ENCODE measurements around the gene FLNA.
A peak's percentile ranks its signal among the peaks of the same experiment; 100 is the strongest.

The FLNA gene

DNA sequence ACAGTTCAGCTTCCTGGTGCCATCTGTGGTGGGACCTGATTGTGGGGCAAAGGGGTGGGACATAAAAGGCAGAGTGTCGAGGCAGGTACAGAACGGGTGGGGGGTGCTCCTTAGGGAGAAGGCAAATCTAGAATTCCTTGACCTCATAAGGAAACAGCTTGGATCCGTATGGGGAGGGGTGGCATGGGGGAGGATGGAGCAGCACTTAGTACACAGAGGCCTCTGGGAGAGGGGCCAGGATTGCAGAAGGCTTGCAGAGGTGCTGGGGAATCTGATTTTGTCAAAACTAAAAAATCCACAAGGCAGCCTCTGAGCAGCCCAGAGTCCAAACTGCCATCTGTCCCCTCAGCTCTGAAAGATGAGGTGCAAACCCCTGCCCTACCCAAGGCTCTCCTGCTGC, 2.3 kb upstream of the FLNA start:
- no peak for DNase-seq

DNA sequence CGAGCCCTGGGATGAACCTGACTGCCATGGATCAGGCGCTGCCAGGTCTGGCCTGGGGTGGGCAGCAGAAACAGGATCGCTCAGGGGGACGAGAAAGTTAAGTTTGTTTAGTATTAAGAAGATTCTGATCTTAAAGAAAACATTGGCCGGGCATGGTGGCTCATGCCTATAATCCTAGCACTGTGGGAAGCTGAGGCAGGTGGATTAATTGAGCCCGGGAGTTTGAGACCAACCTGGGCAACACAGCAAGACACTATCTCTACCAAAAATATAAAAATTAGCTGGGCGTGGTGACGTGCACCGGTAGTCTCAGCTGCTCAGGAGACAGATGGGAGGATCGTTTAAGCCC, 696 bp upstream of the FLNA start:
- DNase-seq, result no peak

DNA sequence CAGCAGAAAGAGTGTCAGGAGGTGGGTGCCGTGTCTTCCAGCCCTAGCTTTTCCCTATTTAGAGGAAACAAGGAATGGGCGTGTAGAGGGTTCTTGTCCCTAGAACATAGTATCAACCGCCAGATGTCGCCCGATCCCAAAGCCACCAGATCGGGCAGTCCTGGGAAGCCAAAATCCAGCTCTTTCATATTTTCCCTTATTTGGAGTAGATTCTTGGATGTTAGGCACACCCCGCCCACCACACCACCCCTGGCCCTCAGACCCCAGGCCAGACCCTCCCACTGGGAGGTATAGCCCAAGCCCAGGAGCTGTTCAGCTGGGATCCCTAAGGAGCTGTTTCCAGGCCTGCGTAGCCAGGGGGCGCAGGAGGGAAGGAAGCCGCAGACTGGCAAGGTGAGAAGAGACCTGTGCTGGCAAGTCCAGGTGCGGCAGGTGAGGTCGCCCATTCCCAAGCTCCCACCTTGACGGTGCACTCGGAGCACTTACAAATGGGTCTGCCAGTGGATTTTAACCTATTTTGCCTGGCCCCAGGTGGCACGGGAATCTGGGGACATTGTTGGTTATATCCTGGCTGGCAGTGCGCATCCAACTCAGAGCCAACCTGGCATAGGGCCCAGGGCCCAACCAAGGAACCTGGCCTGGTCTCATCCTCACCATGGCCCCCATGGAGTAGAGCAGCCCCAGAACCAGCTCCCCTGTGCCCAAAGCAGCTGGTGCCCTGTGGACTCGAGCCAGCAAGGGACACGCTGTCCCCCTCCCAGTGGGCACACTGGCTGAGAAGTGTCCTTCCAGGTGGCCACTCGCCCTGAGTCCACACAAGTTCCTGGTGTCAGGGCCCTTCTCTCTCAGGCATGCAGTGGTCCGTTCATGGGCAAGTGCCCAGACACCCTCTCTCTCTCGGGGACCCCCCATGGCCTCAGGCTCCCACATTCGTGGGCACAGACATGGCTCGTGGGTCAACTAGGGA, 811 bp downstream of the FLNA start:
- peak; percentile 85 for DNase-seq

DNA sequence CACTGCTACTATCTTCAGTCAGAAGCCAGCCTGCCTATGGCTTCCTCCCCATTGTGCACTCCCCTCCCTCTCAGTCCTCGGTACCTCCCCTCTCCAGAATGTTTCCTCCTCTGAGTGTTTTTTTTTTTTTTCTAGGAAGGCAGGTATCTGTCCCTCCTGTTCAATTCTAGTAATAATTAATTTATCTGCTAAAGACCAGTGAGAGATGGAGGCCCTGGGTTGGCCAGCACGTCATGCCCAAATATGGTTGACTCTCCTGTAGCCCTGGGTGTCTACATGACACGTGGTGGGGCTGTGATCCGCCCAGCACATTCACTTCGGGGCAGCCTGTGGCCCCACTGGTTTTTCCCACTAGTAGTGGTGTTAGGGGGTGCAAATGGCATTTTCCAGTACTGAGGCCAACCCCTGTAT, 1.8 kb downstream of the FLNA start:
- no peak for DNase-seq

DNA sequence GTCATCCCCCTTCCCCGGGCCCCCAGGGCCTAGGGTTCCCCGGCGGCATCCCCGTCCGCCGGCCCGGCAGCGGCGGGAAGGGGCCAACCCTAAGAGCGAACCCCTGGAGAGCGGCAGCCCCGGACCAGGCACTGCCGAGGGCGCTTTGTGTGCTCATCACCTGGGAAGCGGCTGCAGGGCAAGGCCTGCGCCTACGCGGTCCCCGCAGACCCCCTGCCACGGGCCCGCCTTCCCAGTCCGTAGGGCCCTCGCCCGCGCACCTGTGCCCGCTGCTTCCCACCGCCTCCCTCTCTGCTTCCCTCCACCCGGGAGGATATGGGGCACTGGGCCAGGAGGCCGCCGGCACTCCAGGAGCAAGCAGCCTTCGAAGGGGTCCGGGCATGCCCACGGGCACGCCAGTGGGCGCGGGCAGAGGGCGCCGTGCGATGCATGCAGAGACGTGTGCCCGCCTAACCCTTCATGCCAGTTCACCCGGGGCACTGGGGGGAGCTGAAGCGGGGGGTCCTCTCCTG, 2.6 kb downstream of the FLNA start:
- DNase-seq, result no peak

DNA sequence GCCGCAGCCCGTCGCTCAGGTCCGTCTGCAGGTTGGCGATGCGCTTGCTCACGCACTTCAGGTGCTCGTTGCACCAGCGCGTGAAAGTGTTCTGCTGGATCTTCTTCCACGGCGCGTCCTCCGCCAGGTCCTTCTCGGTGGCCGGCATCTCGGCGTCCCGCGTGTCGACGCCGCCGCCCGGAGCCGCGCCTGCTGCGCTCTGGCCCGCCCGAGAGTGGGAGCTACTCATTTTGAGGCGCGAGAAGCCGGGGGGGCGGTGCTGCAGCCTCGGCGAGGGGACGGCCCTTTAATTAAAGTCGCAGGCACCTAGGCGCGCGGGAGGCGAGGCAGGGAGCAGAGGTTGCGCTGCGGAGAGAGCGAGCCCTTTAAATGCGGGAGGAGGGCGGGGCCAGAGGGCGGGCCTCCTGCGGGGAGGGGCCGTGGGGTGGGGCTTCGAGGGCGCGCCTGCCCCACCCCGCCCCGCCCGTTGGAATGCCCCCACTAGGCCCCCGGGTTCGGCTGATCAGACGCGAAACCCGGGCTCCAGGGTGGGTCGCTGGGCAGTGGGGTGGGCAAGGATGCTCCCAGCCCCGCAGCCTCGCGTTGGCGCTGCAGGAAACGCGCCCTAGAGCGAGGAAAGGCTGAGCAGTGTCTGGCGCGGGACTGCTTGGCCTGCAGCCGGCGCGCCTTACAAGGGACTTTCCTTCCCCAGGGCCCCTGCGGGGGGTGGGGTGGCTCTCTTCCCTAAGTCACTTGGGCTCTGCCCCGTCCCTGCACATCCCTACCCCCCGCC, 3.2 kb downstream of the FLNA start:
- DNase-seq, result peak; percentile 94

DNA sequence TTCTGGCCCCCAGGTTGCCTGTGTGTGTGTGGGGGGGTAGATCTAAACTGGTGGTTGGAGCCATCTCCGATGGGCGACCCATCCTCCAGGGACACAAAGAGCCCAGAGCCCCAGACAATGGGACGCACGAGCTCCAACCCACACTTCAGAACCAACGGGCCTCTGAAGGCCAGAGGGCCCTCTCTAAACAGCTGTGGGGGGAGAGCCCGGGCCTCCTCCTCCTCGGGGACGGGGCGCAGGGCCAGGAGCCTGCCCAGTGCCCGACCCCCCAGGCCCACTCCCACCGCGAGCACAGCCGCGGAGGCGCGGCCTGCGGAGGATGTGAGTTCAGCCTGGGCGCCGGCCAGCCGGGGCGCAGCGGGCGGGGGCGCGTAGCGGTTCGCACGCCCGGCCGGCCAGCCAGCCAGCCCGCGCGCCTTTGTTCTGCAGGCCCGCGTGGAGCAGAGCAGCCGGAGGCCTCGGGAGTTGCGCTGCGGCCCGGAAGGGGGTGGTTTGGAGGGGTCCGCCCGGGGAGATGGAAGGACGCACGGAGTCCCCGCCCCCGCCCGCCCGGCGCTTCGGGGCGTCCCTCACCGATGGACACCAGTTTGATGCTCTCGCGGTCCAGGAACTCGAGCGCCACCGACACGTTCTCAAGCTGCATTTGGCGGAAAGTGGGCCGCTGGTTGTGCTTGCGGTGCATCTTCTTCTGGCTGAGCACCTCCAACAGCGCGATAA, 4.0 kb downstream of the FLNA start:
- peak; percentile 37 for DNase-seq

DNA sequence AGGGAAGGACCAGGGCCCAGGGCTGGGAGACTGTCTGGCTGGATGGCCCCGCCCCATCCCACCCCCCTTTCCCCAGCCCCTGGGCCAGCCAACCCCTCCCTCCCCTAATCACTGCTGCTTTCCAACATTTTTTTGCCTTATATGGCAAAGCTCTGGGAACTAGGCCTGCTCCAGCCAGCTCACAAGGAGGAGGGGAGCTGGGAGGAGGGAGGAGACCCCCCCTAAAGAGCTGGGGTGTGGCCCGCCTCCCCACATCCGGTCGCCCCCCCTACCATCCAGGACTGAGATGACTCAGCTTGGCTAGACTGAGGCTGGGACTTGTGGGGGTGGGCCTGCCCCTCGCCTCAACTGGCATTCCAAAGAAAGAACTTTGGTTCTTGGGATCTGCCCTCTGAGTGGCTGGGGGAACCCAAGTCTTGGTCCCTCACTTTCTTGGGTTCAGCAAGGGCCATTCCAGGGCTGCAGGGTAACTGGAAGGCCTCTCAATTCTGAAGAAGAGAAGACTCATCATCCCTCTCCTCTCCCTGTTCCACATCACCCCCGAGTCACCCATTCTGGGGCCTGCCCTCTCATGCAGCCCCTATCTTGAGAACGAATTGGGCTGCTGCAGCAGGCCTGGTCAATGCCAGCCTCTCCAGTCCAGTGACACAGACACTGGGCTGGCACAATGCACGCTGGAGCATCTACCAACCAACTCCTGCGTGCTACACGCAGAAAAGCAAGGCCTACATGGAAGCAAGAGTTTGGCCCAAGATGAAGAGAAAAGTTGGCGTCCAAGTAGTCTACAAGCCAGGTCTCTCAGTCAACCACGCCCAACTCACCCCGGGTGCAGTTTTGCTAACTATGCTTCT, 4.8 kb downstream of the FLNA start:
- DNase-seq, result peak; percentile 85

DNA sequence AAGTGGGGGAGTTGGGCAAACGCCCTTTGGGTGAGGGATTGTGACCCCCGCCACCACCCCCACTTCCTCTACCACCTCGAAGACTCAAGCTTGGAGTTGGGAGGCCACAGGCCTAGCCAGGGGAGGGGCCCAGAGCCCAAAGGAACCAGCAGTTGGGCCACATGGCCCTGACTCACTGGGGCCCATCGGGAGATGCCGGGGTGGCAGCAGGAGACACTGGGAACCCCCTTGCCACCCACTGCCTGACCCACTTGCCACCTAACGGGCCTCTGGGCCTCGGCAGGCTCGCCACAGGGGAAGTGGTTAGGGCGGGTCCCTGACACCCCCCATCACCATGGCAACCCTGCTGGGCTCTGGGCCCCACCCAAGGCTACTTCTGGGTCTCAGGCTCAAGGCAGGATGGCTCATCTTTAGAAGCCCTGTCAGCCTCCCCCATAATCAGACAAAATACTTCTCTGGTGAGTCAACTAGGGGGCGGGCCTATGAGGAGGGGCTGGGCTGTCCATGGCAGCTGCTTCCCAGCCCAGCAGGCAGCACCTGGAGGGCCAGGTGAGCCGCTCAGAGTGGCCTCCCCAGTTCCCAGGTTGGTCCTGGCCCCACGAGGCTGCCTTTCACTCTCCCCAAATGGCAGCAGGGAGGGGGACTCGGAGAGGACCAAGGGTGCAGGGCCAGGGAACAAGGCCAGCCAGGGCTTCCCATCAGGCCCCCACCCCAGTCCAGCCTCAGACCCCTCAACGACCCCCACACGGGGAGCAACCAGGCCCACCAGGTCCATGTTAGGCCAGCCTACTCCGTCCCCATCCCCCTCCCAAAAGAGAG, 5.6 kb downstream of the FLNA start:
- peak; percentile 47 for DNase-seq

DNA sequence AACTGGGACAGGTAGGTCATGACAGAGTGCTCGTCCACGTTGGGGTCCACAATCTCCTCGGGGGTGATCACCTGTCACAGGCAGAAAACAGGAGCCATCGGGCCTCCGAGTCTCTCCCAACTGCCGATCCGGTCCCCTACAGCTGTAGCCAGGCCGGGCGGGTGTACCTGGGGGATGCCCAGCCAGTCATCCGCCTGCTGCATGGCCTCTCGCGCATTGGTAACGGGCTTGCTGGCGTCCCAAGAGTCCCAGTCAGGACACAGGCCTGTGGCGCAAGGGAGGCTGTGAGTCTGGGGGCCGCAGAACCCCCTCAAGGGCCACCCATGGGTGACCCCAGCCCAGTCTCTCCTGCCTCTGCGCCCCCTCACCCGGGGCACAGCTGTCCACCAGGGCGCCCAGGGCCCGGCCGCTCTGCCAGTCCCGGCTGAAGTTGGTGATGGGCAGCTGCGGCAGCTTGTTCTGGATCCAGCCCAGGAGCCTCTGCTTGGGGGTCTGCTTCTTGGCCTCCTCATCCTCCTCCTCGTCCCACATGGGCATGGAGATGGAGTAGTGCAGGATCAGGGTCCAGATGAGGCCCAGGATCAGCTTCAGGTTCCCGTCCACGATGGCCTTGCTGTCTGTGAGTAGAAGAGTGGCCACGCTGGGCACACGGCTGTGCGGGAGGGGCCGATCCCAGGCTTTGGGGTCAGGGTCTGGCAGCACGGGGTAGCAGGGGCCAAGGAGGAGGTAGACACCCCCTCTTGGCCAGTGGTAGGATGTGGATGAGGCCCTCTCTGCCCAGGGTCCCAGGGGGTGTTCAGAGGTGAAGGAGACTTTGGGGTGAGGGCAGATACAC, 6.7 kb downstream of the FLNA start:
- DNase-seq, result no peak

DNA sequence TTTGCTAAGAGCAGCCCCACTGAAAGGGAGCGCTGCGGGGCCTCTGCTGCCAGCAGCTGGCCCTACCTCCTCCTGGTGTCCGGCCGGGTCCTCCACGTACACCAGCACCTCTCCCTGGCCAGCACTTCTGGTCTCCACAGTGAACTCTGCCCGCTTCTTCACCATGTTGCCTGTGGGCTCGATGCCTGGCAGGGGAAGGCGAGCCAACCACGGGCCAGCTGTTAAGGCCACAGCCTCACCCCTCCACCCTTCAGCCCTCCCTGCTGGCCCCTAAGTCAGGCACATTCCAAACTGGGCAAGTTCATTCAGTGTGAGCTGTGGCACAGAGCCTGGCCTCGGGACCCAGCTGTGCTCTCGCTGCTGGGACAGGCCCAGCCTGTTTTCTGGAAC, 7.8 kb downstream of the FLNA start:
- no peak for DNase-seq

DNA sequence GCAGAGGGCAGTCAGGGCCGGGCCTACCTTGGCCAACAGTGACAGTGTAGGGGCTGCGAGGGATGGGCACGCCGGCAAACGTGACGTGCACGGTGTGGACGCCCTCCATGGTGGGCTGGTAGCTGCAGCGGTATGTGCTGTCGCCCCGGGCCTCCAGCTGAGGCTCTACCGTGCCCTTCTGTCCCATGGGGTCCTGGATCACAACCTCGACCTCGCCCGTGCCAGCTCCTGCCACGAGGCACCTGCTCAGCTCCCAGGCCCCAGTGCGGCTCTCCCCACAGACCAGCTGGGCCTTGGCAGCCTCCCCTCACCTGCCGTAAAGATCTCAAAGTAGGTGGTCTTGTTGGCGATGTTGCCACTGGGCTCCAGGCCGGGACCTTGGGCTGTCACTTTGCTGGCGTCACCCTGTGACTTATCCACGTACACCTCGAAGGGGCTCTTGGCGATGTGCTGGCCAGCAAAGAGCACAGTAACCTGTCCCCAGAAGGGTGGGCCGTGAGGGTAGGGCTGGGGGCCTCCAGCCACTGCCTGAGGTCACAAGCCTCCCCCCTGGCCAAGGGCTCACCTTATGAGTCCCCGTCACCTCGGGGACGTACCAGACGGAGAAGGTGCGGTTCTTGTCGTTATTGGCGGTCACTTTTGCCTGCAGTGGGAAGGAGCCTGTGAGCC, 8.3 kb downstream of the FLNA start:
- DNase-seq, result no peak

DNA sequence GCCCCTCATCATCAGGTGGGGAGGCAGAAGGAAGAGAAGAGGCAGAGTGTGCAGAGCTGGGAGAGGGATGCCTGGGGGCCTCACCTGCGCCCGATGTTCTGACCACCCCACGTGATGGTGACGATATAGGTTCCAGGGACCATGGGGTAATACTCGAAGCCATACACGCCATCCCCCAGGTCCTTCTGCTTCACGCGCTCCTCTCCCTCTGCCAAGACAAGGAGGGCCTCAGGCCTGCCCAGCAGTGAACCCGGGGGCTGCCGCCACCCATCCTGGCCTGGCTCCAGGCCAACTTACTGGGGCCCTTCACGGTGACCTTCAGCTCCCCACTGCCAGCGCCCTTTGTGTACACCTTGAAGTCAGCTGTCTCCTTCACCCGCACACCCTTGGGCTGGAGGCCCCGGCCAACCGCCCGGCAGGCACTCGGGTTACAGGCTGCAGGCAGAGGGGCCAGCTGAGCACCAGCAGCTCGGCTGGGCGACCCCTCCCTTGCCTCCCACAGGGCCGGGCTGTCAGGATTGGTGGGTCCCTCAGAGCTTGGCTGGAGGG, 9.3 kb downstream of the FLNA start:
- DNase-seq, result no peak

DNA sequence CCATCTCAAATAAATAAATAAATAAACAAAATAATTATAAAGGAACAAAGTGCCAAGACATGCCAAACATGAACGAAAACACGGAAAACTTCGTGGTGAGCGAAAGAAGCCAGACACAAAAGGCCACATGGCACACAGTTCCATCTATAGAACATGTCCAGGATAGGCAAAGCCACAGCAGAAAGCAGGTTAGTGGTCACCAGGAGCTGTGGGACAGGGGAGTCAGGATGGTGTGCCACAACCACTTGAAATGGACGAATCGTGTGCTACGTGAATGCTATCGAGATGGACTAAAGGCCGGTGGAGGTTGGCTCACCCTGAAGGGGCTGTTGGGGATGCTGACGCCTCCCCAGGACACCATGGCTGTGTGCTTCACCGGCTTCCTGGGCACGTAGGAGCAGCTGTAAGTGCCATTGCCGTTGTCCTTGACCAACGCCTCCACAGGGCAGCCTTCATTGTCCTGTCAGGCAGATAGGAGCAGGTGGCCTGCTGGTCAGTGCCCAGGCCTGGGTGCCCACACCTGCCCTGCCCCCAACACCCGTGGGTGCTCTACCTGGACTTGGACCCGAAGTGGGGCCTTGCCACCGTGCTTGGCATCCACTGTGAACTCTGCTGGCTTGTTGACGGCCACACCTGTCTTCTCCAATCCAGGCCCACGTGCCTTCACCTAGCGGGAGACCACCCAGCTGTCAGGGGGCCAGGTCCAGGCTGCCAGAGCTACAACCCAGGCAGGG, 10.6 kb downstream of the FLNA start:
- DNase-seq, result no peak

DNA sequence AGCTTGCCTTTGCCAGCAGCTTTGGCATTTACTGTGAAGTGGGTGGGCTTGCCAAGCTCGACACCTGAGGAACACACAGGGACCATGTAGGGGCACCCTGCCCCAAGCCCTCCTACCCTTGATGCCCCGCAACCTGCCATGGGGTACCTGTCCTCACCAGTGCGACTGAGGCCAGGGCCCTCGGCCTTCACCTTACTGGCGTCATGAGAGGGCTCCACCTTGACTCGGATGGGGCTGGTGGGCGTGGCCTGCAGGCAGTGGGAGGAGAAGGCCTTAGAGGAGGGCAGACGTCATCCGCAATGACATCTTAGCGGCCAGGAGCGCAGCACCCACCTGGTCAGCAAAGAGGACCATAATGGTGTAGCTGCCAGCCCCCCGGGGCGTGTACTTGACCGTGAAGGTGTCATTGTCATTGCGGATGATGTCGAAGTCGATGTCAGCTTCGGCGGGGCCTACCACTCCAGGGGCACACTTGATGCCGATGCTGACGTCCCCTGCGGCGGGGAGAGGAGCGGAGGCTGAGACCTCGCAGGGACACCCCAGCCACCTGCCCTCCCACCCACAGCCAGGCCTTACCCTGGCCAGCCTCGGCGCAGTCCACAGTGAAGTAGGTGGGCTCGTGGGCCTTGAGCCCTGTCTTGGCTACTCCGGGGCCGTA, 12.2 kb downstream of the FLNA start:
- no peak for DNase-seq

DNA sequence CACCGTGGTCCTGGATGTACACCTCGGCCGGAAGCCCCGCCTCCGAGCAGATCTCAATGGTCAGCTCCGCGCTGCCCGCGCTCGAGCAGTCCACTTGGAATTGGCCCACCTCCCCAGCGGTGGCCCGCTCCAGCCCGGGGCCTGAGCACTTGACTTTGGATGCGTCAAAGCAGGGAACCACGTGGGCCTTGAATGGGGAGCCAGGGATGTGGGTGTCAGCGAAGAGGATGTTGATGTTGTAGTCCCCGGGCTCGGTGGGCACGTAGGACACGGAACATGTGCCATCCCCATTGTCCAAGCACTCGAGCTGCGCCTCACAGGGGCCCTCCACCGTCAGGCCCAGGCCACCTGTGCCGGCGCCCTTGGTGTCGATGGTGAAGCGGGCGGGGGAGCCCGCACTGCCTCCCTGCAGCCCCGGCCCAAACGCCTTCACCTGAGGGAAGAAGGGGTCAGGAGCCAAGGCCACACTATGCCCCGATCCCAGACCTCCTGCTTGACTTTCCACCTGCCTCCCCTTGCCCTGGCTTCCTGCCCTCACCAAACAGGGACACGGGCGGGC, 14.2 kb downstream of the FLNA start:
- DNase-seq, result no peak

DNA sequence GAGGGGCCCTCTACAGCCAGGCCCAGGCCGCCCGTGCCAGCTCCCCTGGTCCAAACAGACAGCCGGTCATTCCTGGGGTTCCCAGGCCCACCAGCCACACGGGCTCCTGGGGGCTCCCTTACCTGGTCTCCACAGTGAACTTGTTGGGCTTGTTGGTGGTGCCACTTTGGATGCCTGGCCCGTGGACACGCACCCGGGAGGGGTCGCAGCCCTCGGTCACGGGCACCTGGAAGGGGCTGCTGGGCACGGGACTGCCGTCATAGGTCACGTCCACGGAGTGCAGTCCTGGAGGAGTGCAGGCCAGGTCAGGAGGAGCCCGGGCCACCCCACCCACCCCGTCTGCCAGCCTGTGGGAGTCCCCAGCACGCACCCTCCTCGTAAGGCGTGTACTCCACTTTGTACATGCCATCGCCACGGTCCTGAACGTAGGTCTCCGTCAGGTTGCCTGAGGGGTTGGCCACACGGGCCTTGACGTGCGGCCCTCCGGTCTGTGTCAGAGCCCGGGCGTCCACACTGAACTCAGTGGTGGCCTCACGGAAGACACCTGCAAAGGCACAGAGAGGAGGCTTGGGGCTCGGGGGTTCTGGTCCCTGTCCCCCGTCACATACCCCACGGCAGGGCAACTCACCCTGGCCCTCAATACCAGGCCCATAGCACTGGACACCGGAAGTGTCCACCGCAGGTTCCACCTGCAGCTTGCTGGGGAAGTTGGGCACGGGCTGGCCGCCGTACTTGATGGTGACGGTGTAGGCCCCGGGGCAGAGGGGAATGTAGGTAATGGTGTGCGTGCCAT, 14.9 kb downstream of the FLNA start:
- DNase-seq, result no peak
